Endothelial cell of umbilical vein (primary cell): ENCODE data around the gene AICDA. TPM values are rescaled to one million over a fixed set of nuclear protein-coding genes. Genes with fewer than 3 reads are reported as not detected.
"Not testable (repeated sequence)": the region's sequence is repeated elsewhere in the genome, so short reads cannot be mapped to it uniquely, and the experiment has no call there.

Source experiments
- BruUV-seq: library from RNA; stranded (reverse); fragments of 400-500 nt; replicated peaks from 2 replicates; lab custom pipeline; 2021; lab: Mats Ljungman, UMichigan
- CTCF ChIA-PET: fragments of 300-600, 350-600 bp; sonication (Branson Sonifier 250); formaldehyde crosslinking; loops from one replicate; lab custom pipeline; 2021; ENCODE audit warnings: antibody characterized with exemption, inconsistent platforms; lab: Charles Lee
- POLR2A ChIA-PET: fragments of 300-600, 350-600 bp; sonication (Branson Sonifier 250); formaldehyde crosslinking; loops from one replicate; lab custom pipeline; 2021; ENCODE audit warnings: antibody characterized with exemption, inconsistent platforms; lab: Charles Lee
- DNase-seq: peaks from one replicate; pipeline ENCODE4 v3.0.0-alpha.2; 2011; ENCODE audit warnings: low read depth, low spot score
- FAIRE-seq: peaks from 2 replicates; lab custom pipeline; 2011; peaks lifted over from hg19 to GRCh38; lab: Jason Lieb, UNC
- H2AFZ ChIP-seq: 2 replicates; pipeline ENCODE4 v1.6.0; 2012; ENCODE audit warnings: low read depth, low read length, control low read depth, inconsistent platforms
- H3K27ac ChIP-seq: 2 replicates; pipeline ENCODE4 v1.5.1; 2011; ENCODE audit warnings: low read depth, mild to moderate bottlenecking, control low read depth, low read length, moderate library complexity; ENCODE audit not compliant: insufficient read depth
- H3K27me3 ChIP-seq, 2 experiments: 2 replicates each; pipeline versions ENCODE4 v1.6.0 to v1.6.1; 2011; ENCODE audit warnings: low read length in 2 of 2, mixed read lengths in 1 of 2; ENCODE audit not compliant: control insufficient read depth in 2 of 2, insufficient read depth in 2 of 2
- H3K36me3 ChIP-seq, 2 experiments: 2 replicates in 1 of 2; 3 replicates in 1 of 2; pipeline ENCODE4 v1.5.1; 2011; ENCODE audit warnings: low read length in 2 of 2, mild to moderate bottlenecking in 1 of 2, moderate library complexity in 1 of 2; ENCODE audit not compliant: control insufficient read depth in 2 of 2, insufficient read depth in 2 of 2; ENCODE audit errors: extremely low read depth in 1 of 2
- H3K4me1 ChIP-seq: 3 replicates; pipeline ENCODE4 v1.5.1; 2011; ENCODE audit warnings: mild to moderate bottlenecking, low read length; ENCODE audit not compliant: control insufficient read depth, insufficient read depth; ENCODE audit errors: extremely low read depth
- H3K4me2 ChIP-seq: 2 replicates; pipeline ENCODE4 v1.6.1; 2011; ENCODE audit warnings: low read length, control low read depth, mixed read lengths; ENCODE audit not compliant: insufficient read depth
- H3K4me3 ChIP-seq, 3 experiments: fragments of 200-600 bp in 1 of 3; sonication (generic), shearing (Covaris generic) in 1 of 3; replicated peaks in 1 of 3; 2 replicates each; pipeline ENCODE4 v1.5.1; 2011 to 2016; ENCODE audit warnings: control low read depth in 3 of 3, low read length in 3 of 3, mild to moderate bottlenecking in 2 of 3, inconsistent platforms in 1 of 3, low read depth in 1 of 3, moderate library complexity in 1 of 3; ENCODE audit not compliant: insufficient read depth in 1 of 3
- H3K79me2 ChIP-seq: 2 replicates; pipeline ENCODE4 v1.6.0; 2012; ENCODE audit warnings: low read length, inconsistent platforms; ENCODE audit not compliant: control insufficient read depth, insufficient read depth
- H3K9ac ChIP-seq: replicated peaks from 2 replicates; pipeline ENCODE3; 2011; ENCODE audit warnings: low read length, control low read depth; ENCODE audit not compliant: insufficient read depth; ENCODE audit errors: extremely low read depth
- H3K9me1 ChIP-seq: replicated peaks from 3 replicates; pipeline ENCODE4 v1.6.0; 2011; ENCODE audit warnings: mild to moderate bottlenecking, low read length; ENCODE audit not compliant: control insufficient read depth, insufficient read depth; ENCODE audit errors: extremely low read depth
- H3K9me3 ChIP-seq: replicated peaks from 2 replicates; pipeline ENCODE4 v1.5.1; 2012; ENCODE audit warnings: low read length, inconsistent platforms; ENCODE audit not compliant: control insufficient read depth, insufficient read depth
- H4K20me1 ChIP-seq: replicated peaks from 2 replicates; pipeline ENCODE3; 2011; ENCODE audit warnings: mild to moderate bottlenecking, low read length; ENCODE audit not compliant: control insufficient read depth, insufficient read depth; ENCODE audit errors: extremely low read depth
- EZH2 ChIP-seq: IDR thresholded peaks from 2 replicates; pipeline ENCODE4 v1.6.1; 2012; ENCODE audit warnings: borderline replicate concordance, low read depth, mild to moderate bottlenecking, moderate library complexity, low read length, inconsistent platforms; ENCODE audit not compliant: severe bottlenecking
- FOS ChIP-seq: IDR thresholded peaks from 2 replicates; pipeline ENCODE4 v1.6.1; 2011; ENCODE audit warnings: mild to moderate bottlenecking, low read length, moderate library complexity, borderline replicate concordance; ENCODE audit not compliant: insufficient read depth
- GATA2 ChIP-seq: IDR thresholded peaks from 2 replicates; pipeline ENCODE4 v1.7.0; 2011; ENCODE audit warnings: low read depth, mild to moderate bottlenecking, moderate library complexity, mixed read lengths, low read length; ENCODE audit not compliant: insufficient read length, insufficient read depth
- JUN ChIP-seq: IDR thresholded peaks from 2 replicates; pipeline ENCODE4 v1.6.1; 2011; ENCODE audit warnings: borderline replicate concordance, low read depth; ENCODE audit not compliant: insufficient read length, insufficient read depth
- MYC ChIP-seq: IDR thresholded peaks from one replicate; pipeline ENCODE4 v1.6.1; 2011; ENCODE audit warnings: mild to moderate bottlenecking, low read depth, low read length
- POLR2A ChIP-seq: IDR thresholded peaks from 2 replicates; pipeline ENCODE4 v1.6.1; 2012; ENCODE audit warnings: low read depth, mild to moderate bottlenecking, control low read depth, low read length
- POLR2AphosphoS5 ChIP-seq: IDR thresholded peaks from 2 replicates; pipeline ENCODE4 v1.6.1; 2012; ENCODE audit warnings: low read depth, mild to moderate bottlenecking, control low read depth, low read length, moderate library complexity; ENCODE audit not compliant: insufficient read depth
- dilution Hi-C: fragments of 300-500 bp; cut with MboI; formaldehyde crosslinking; loops from one replicate; pipeline ENCODE4 v1.15.0; 2019; ENCODE audit warnings: low sequenced_read_pairs; ENCODE audit not compliant: extremely low pct_ligation_motif_present
- intact Hi-C: fragments of 100-400 bp; cut with micrococcal nuclease; formaldehyde crosslinking; loops from one replicate; pipeline ENCODE4 v1.10.0; 2022
- polyA plus RNA-seq, 4 experiments: library from polyadenylated mRNA; depleted of rRNA in 3 of 4; stranded (reverse) in 3 of 4; unstranded in 1 of 4; fragments of >200 nt; gene quantifications; 2 replicates each; pipeline versions ENCODE4 v1.2.1 to v1.2.3, GENCODE V29; 2011 to 2012; ENCODE audit warnings: missing spikeins in 1 of 4
- total RNA-seq: library from RNA; stranded (reverse); gene quantifications from 2 replicates; pipeline ENCODE4 v1.2.3, GENCODE V29; 2021
- TF ChIP-seq, protein P1 (sequence below): IDR thresholded peaks from 2 replicates; pipeline ENCODE4 v1.6.1; 2011; ENCODE audit not compliant: insufficient read depth, insufficient read length
- TF ChIP-seq, protein P2 (sequence below), 2 donors: IDR thresholded peaks; 1 replicate in 1 of 2; 2 replicates in 1 of 2; pipeline ENCODE4 v1.5.1; 2011; ENCODE audit warnings: low read length in 2 of 2, mild to moderate bottlenecking in 2 of 2, moderate library complexity in 2 of 2, control low read depth in 1 of 2, inconsistent platforms in 1 of 2, low read depth in 1 of 2; ENCODE audit not compliant: insufficient read depth in 1 of 2; ENCODE audit errors: extremely low read depth in 1 of 2

Gene AICDA
- total and polyA plus RNA-seq, 2 donors (not counting 3 experiments of a cell fraction or from before 2014, with no cell fraction given) = not detected

DNA sequence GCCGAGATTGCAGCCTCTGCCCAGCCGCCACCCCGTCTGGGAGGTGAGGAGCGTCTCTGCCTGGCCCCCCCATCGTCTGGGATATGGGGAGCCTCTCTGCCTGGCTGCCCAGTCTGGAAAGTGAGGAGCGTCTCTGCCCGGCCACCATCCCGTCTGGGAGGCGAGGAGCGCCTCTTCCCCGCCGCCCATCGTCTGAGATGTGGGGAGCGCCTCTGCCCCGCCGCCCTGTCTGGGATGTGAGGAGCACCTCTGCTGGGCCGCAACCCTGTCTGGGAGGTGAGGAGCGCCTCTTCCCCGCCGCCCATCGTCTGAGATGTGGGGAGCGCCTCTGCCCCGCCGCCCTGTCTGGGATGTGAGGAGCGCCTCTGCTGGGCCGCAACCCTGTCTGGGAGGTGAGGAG lies 12.1 kb upstream of the AICDA start:
- H4K20me1 ChIP-seq, POLR2A ChIA-PET, H3K9me1 ChIP-seq, H3K4me1 ChIP-seq, H3K36me3 ChIP-seq, FAIRE-seq, H2AFZ ChIP-seq, intact Hi-C loops, BruUV-seq, H3K9me3 ChIP-seq, H3K79me2 ChIP-seq, H3K27me3 ChIP-seq, H3K9ac ChIP-seq, H3K4me3 ChIP-seq, H3K4me2 ChIP-seq, DNase-seq, H3K27ac ChIP-seq, CTCF ChIA-PET, dilution Hi-C loops: not testable (repeated sequence)

DNA sequence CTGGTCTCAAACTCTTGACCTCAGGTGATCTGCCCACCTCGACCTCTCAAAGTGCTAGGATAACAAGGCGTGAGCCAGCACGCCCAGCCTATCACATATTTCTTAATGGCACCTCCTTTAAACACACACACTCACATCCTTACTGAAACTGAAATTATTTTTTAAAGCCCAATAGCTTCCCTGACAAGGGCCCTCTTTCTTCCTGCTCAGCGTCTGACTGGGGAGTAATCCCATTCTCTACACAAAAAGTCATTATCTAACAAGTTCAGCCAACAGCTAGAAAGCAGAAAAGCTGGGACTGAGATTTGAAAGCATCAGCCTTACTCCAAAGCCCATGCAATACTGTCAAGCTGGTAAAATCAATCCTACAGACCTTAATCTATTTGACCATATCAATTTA lies 10.0 kb upstream of the AICDA start:
- DNase-seq (no peak), FAIRE-seq (no peak)
- no peak for TF ChIP-seq EZH2
- TF ChIP-seq MYC = no peak
- TF ChIP-seq JUN = no peak
- TF ChIP-seq, protein P1, sequence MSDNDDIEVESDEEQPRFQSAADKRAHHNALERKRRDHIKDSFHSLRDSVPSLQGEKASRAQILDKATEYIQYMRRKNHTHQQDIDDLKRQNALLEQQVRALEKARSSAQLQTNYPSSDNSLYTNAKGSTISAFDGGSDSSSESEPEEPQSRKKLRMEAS = no peak
- no peak for TF ChIP-seq FOS
- no peak for TF ChIP-seq POLR2A
- no peak for TF ChIP-seq POLR2AphosphoS5
- TF ChIP-seq GATA2 = no peak
- TF ChIP-seq, protein P2, sequence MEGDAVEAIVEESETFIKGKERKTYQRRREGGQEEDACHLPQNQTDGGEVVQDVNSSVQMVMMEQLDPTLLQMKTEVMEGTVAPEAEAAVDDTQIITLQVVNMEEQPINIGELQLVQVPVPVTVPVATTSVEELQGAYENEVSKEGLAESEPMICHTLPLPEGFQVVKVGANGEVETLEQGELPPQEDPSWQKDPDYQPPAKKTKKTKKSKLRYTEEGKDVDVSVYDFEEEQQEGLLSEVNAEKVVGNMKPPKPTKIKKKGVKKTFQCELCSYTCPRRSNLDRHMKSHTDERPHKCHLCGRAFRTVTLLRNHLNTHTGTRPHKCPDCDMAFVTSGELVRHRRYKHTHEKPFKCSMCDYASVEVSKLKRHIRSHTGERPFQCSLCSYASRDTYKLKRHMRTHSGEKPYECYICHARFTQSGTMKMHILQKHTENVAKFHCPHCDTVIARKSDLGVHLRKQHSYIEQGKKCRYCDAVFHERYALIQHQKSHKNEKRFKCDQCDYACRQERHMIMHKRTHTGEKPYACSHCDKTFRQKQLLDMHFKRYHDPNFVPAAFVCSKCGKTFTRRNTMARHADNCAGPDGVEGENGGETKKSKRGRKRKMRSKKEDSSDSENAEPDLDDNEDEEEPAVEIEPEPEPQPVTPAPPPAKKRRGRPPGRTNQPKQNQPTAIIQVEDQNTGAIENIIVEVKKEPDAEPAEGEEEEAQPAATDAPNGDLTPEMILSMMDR (IDR thresholded peaks at IDR 0.05; ENCODE audit: extremely low read depth in 1 of 2, insufficient read depth in 1 of 2, low read depth in 1 of 2, low read length in 2 of 2) = no peak
- H3K9me3 ChIP-seq = no peaks in the 10 kb centered on the region
- H3K9ac ChIP-seq = no peak overlapping the region
- H3K4me3 ChIP-seq = no peak overlapping the region
- H3K4me1 ChIP-seq = peaks cover 14% of the 10 kb centered on the region
- BruUV-seq = no TSS peak
- dilution Hi-C loops (no loop called here), intact Hi-C loops (no loop called here)
- H3K27ac ChIP-seq = no peak overlapping the region
- H3K27me3 ChIP-seq = no peaks in the 10 kb centered on the region
- CTCF ChIA-PET = interaction anchor here (1.5 to 2.0 kb wide), 2 partner anchors 14 to 78 kb away, joined by 11 to 12 read pairs; no protein-coding TSS in a partner anchor
- H3K4me2 ChIP-seq = no peak overlapping the region
- H2AFZ ChIP-seq = no peak overlapping the region
- H3K9me1 ChIP-seq = no peaks in the 10 kb centered on the region
- POLR2A ChIA-PET = no interaction called here
- H4K20me1 ChIP-seq = no peaks in the 10 kb centered on the region
- no peaks in the 10 kb centered on the region for H3K36me3 ChIP-seq
- no peaks in the 10 kb centered on the region for H3K79me2 ChIP-seq
